Activated T-helper 2 cell treated with anti-CD3 and anti-CD28 coated beads, Interferon-gamma antibody, Interleukin-2, Interleukin-4, amounts not matched to agents 10 μg/mL and 5 μg/mL and 100 μg/mL, durations not matched to agents 14 hours and 24 hours and 36 hours (primary cell): ENCODE measurements around the gene TEKTIP1. TPM values are rescaled to one million over a fixed set of nuclear protein-coding genes. Genes with fewer than 3 reads are reported as not detected.
A peak's percentile ranks its signal among the peaks of the same experiment; 100 is the strongest.

ENCODE experiments used
- DNase-seq: peaks from one replicate; pipeline ENCODE4 v3.0.0; 2021; ENCODE audit warnings: low spot score
- H3K27ac Mint-ChIP-seq: one replicate; pipeline ENCODE4 v1.8.0; 2021; ENCODE audit warnings: mixed read lengths
- H3K27me3 Mint-ChIP-seq: one replicate; pipeline ENCODE4 v1.8.0; 2021; ENCODE audit warnings: low read depth, mixed read lengths
- H3K36me3 Mint-ChIP-seq: one replicate; pipeline ENCODE4 v1.8.0; 2021; ENCODE audit warnings: low read depth, mixed read lengths
- H3K4me1 Mint-ChIP-seq: one replicate; pipeline ENCODE4 v1.8.0; 2021; ENCODE audit warnings: low read depth, mixed read lengths
- H3K4me3 Mint-ChIP-seq: one replicate; pipeline ENCODE4 v1.8.0; 2021; ENCODE audit warnings: low read depth, mild to moderate bottlenecking, moderate library complexity, mixed read lengths
- H3K9me3 Mint-ChIP-seq: one replicate; pipeline ENCODE4 v1.8.0; 2021; ENCODE audit warnings: mixed read lengths
- intact Hi-C: fragments of 100-400 bp; cut with micrococcal nuclease; formaldehyde crosslinking; loops from one replicate; pipeline ENCODE4 v1.15.1; 2023
- total RNA-seq: library from RNA; stranded (reverse); gene quantifications from 2 replicates; pipeline ENCODE4 v1.2.3, GENCODE V29; 2022

TEKTIP1 gene
- total RNA-seq, 1 donor from 2014 or later, result 2.5 TPM

DNA sequence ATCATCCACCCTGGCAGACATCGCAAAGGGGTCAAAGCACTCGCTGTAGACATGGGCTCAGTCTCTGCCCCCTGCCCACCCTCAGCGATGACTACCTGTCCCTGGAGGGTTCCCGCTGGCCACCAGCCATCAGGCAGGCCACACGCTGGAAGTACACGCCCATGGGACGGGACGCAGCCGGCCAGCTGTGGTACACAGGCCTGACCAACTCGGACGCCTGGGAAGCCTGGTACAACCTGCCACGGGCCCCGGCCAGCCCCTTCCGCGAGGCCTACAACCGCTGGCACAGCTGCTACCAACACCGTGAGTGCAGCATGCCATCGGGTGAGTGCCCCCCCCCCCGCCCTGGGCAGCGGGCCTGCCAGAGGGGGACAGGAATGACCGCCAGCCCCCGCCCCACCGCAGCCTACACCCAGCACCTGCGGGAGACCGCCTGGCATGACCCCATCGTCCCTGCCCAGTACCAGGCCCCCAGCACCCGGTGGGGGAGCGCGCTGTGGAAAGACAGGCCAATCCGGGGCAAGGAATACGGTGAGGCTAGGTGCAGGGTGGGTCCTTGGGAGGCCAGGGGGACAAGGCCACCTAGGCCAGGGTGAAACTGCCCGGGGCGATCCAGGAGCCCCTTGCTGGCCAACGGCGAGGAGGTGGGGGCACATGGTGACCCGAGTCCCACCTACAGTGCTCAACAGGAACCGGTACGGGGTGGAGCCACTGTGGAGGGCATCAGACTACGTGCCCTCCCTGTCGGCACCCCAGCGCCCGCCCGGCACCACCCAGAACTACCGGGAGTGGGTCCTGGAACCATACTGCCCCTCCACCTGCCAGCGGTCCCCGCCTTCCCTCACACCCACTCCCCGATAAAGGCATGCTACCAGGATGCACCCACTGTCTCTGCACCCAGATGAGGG is 4.4 kb downstream of the TEKTIP1 start:
- intact Hi-C loops, result loop anchor here (2.0 kb wide), 2 partner anchors 75 to 163 kb away; no protein-coding TSS in a partner anchor
- peaks cover 2% of the 10 kb centered on the region for H3K4me1 Mint-ChIP-seq
- H3K4me3 Mint-ChIP-seq, result no peak overlapping the region
- H3K9me3 Mint-ChIP-seq, result no peaks in the 10 kb centered on the region
- peaks cover 29% of the 10 kb centered on the region for H3K36me3 Mint-ChIP-seq
- H3K27me3 Mint-ChIP-seq, result no peaks in the 10 kb centered on the region
- H3K27ac Mint-ChIP-seq, result no peak overlapping the region
- no peak for DNase-seq

- Mint-ChIP-seq H3K4me1 (peaks cover 2% of the 10 kb centered on the region), H3K27ac (no peak overlapping the region), H3K9me3 (no peaks in the 10 kb centered on the region), H3K27me3 (no peaks in the 10 kb centered on the region), H3K4me3 (no peak overlapping the region), H3K36me3 (peaks cover 27% of the 10 kb centered on the region)
- intact Hi-C loops, result loop anchor here (2.0 kb wide), 2 partner anchors 75 to 163 kb away; no protein-coding TSS in a partner anchor
- no peak for DNase-seq
These were observed 5.0 kb downstream of the TEKTIP1 start for GRCh38 chr19:3544058-3544376.

DNA sequence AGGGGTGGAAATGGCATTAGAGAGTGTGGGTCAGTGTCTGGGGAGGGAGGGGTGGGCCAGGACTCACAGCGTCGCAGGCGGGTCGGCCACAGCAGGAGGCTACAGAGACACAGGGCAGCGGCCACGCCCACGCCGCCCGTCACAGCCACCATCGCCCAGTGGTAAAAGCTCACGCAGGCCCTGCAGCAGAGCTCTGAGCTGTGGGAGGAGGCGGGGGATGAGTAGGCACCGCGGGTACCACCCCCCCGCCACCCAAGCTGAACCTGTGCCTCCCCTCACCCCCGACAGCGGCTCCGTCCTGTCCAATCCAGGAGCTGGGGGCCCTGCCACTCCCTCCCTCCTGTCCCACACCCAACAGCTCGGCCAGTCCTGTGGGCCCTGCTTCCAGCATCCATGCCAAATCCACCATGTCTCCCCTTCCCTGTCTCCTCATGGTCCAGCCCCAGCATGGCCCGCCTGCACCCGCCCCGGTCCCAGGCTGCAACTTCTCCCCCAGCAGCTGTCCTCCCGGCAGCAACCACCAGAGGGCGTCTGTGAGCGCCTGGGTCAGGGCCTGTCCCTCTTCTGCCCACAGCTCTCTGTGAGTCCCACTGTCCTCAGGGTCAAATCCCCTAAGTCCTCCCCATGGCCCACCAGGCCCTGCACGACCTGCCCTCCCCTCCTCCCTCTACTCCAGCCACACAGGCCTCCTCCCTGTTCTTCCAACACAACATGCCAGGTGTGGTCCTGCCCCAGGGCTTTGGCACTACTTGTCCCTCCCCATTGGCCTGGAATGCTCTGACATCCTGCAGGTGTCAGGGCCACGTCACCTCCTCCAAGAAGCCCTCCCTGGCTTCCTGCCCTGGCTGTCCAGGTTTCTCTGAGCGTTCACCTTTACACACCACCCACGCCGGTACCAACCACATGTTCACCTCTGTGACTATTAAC is 6.0 kb downstream of the TEKTIP1 start:
- H3K27me3 Mint-ChIP-seq, result no peaks in the 10 kb centered on the region
- H3K9me3 Mint-ChIP-seq, result no peaks in the 10 kb centered on the region
- intact Hi-C loops, result loop anchor here (2.0 kb wide), 2 partner anchors 74 to 162 kb away; no protein-coding TSS in a partner anchor
- DNase-seq, result peak; percentile 66
- peaks cover 18% of the 10 kb centered on the region for H3K36me3 Mint-ChIP-seq
- no peak overlapping the region for H3K4me3 Mint-ChIP-seq
- peaks cover 2% of the 10 kb centered on the region for H3K4me1 Mint-ChIP-seq
- peak overlapping the region; percentile 26 for H3K27ac Mint-ChIP-seq

GRCh38 chr19:3545669-3546034 is 6.7 kb downstream of the TEKTIP1 start:
- no peaks in the 10 kb centered on the region for H3K9me3 Mint-ChIP-seq
- H3K36me3 Mint-ChIP-seq, result peaks cover 16% of the 10 kb centered on the region
- no peak overlapping the region for H3K27ac Mint-ChIP-seq
- peaks cover 2% of the 10 kb centered on the region for H3K4me1 Mint-ChIP-seq
- intact Hi-C loops, result loop anchor here (2.0 kb wide), 2 partner anchors 73 to 161 kb away; no protein-coding TSS in a partner anchor
- DNase-seq, result no peak
- no peaks in the 10 kb centered on the region for H3K27me3 Mint-ChIP-seq
- H3K4me3 Mint-ChIP-seq, result no peak overlapping the region

GRCh38 chr19:3546119-3546518 is 7.1 kb downstream of the TEKTIP1 start:
- Mint-ChIP-seq H3K36me3 (peaks cover 18% of the 10 kb centered on the region), H3K4me3 (no peak overlapping the region), H3K9me3 (no peaks in the 10 kb centered on the region), H3K27ac (no peak overlapping the region), H3K4me1 (peaks cover 2% of the 10 kb centered on the region), H3K27me3 (no peaks in the 10 kb centered on the region)
- intact Hi-C loops, result no loop called here
- no peak for DNase-seq

- no peak for DNase-seq
- intact Hi-C loops, result no loop called here
- H3K36me3 Mint-ChIP-seq, result peaks cover 18% of the 10 kb centered on the region
- no peak overlapping the region for H3K27ac Mint-ChIP-seq
- no peak overlapping the region for H3K4me3 Mint-ChIP-seq
- H3K9me3 Mint-ChIP-seq, result no peaks in the 10 kb centered on the region
- H3K4me1 Mint-ChIP-seq, result peaks cover 3% of the 10 kb centered on the region
- no peaks in the 10 kb centered on the region for H3K27me3 Mint-ChIP-seq
These were observed 8.3 kb downstream of the TEKTIP1 start for GRCh38 chr19:3547301-3547731.

DNA sequence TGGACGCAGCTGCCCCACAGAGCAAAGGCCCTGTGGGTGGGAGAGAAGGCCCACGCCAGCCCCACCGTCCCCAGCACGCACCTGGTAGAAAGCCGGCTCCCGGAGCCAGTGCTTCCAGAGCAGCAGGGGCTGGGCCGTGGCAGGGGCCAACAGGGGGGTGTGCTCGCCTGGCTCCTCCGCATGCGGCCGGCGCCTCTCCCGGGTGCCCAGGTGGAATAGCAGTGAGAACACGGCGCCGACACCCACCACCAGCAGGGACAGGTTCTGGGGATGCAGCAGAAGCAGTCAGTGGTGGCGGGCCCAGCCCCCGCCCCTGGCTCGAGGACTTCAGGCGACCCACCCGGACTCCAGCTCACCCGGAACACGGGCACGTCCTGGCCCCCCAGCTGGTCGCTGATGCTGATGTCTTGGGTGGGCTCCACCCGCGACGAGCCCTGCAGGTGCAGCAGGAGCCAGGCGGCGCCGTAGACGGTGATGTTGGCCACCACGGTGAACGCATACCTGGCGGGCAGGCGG is 8.9 kb downstream of the TEKTIP1 start:
- no peak overlapping the region for H3K27ac Mint-ChIP-seq
- H3K4me3 Mint-ChIP-seq, result no peak overlapping the region
- DNase-seq, result no peak
- no peaks in the 10 kb centered on the region for H3K9me3 Mint-ChIP-seq
- intact Hi-C loops, result no loop called here
- H3K27me3 Mint-ChIP-seq, result no peaks in the 10 kb centered on the region
- H3K36me3 Mint-ChIP-seq, result peaks cover 18% of the 10 kb centered on the region
- H3K4me1 Mint-ChIP-seq, result peaks cover 3% of the 10 kb centered on the region

GRCh38 chr19:3548606-3549005 is 9.6 kb downstream of the TEKTIP1 start:
- no peak overlapping the region for H3K27ac Mint-ChIP-seq
- H3K36me3 Mint-ChIP-seq, result peaks cover 18% of the 10 kb centered on the region
- no peaks in the 10 kb centered on the region for H3K27me3 Mint-ChIP-seq
- DNase-seq, result no peak
- no peaks in the 10 kb centered on the region for H3K9me3 Mint-ChIP-seq
- peaks cover 6% of the 10 kb centered on the region for H3K4me1 Mint-ChIP-seq
- H3K4me3 Mint-ChIP-seq, result no peak overlapping the region
- intact Hi-C loops, result no loop called here

DNA sequence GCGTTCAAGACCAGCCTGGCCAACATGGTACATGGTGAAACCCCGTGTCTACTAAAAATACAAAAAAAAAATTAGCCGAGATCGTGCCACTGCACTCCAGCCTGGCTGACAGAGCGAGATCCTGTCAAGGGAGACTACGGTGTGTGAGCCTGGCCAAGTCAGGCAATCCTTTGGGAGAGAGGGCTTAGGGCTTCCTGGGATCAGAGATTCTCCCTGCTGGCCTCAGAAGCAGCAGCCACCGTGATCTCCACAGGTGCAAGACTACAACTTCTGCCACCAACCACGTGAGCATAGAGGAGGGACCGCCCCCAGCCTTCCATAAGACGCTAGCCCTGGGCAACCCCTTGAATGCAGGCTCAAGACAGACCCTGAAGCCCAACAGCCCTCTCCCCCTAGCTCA is 10.8 kb downstream of the TEKTIP1 start:
- no peak overlapping the region for H3K27ac Mint-ChIP-seq
- peaks cover 24% of the 10 kb centered on the region for H3K36me3 Mint-ChIP-seq
- no peak overlapping the region for H3K4me3 Mint-ChIP-seq
- peaks cover 11% of the 10 kb centered on the region for H3K4me1 Mint-ChIP-seq
- no peaks in the 10 kb centered on the region for H3K9me3 Mint-ChIP-seq
- intact Hi-C loops, result no loop called here
- H3K27me3 Mint-ChIP-seq, result no peaks in the 10 kb centered on the region
- DNase-seq, result no peak

DNA sequence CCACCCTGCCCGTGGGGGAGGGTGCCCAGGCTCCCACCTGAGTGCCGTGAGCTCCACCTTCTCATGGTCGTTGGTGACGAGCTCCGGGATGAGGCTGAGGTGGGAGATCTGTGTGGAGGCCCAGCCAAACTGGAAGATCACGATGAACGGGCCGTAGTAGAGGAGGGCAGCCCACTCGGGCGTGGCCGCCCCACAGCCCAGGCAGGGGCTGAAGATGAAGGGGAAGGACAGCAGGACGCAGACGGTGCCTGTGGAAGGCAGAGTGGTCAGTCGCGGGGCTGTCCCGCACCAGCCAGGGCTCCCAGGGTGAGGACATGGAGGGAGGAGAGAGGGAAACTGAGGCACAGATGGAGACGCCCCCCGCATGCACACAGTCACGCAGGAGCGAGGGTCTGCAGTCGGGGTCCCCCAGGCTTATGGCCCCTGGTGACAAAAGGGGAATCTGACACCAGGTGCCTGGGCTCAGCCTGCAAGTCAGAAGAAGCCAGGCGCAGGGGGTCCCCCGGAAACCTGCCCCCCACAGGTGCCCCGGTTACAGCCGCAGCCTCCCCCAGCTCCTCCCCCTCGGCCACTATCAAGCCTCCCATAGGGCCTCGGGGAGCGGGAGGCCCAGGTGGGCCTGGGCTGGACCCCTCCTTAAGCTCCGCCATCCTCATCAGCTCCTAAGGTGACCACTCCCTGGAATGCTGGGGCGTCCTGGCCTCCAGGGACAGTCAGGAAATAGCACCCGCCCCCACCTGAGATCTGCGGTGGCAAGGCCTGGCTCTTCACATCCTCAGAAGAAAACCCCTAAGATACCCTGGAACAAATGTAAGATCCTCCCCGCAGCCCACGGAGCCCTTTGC is 12.2 kb downstream of the TEKTIP1 start:
- Mint-ChIP-seq H3K36me3 (peaks cover 20% of the 10 kb centered on the region), H3K4me3 (no peak overlapping the region), H3K9me3 (no peaks in the 10 kb centered on the region), H3K27ac (no peak overlapping the region), H3K27me3 (no peaks in the 10 kb centered on the region), H3K4me1 (peaks cover 22% of the 10 kb centered on the region)
- no peak for DNase-seq
- intact Hi-C loops, result no loop called here

GRCh38 chr19:3551792-3552095 is 12.8 kb downstream of the TEKTIP1 start:
- no peak overlapping the region for H3K27ac Mint-ChIP-seq
- no peak for DNase-seq
- intact Hi-C loops, result no loop called here
- no peaks in the 10 kb centered on the region for H3K9me3 Mint-ChIP-seq
- peaks cover 23% of the 10 kb centered on the region for H3K36me3 Mint-ChIP-seq
- H3K4me3 Mint-ChIP-seq, result no peak overlapping the region
- H3K4me1 Mint-ChIP-seq, result peaks cover 28% of the 10 kb centered on the region
- no peaks in the 10 kb centered on the region for H3K27me3 Mint-ChIP-seq
